Measurements from ENCODE around the gene CSAG1.
"Not testable (repeated sequence)": the region's sequence is repeated elsewhere in the genome, so short reads cannot be mapped to it uniquely, and the experiment has no call there.

DNA sequence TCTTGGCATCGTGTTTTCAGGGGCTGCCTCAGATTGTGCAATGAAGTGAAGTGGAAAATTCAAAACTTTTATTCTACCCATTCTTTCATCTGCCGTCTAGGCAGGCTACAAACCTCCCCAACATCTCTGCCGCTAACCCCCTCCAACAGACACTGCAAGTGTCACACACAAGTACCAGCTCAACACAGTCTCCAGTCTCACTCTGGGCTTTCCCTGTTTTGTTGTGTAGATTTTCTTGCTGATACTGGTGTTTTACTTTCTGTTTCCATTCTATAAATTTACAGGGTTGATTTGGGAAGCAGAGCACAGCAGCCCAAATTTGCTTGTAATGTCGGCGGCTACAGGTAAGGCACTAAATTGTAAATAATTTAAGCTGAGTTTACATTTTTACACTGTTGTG lies 21.4 kb upstream of the CSAG1 start:
- TF ChIP-seq, protein P1, sequence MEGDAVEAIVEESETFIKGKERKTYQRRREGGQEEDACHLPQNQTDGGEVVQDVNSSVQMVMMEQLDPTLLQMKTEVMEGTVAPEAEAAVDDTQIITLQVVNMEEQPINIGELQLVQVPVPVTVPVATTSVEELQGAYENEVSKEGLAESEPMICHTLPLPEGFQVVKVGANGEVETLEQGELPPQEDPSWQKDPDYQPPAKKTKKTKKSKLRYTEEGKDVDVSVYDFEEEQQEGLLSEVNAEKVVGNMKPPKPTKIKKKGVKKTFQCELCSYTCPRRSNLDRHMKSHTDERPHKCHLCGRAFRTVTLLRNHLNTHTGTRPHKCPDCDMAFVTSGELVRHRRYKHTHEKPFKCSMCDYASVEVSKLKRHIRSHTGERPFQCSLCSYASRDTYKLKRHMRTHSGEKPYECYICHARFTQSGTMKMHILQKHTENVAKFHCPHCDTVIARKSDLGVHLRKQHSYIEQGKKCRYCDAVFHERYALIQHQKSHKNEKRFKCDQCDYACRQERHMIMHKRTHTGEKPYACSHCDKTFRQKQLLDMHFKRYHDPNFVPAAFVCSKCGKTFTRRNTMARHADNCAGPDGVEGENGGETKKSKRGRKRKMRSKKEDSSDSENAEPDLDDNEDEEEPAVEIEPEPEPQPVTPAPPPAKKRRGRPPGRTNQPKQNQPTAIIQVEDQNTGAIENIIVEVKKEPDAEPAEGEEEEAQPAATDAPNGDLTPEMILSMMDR (IDR thresholded peaks at IDR 0.05; ENCODE audit: insufficient read depth, low read length, poor library complexity, severe bottlenecking): not testable (repeated sequence)
- not testable (repeated sequence) for TF ChIP-seq EZH2phosphoT487 (conservative IDR thresholded peaks at IDR 0.05; ENCODE audit: low read length)

Measured in SU-DHL-6 (cell line).